GM18499 (cell line): ENCODE results near the gene BCAN.
"Not testable (repeated sequence)": the region's sequence is repeated elsewhere in the genome, so short reads cannot be mapped to it uniquely, and the experiment has no call there.

Experiments used
- ATAC-seq: cut with Tn5 transposase; IDR thresholded peaks from one replicate; pipeline ENCODE4 v1.9.1; 2021; ENCODE audit warnings: moderate number of reproducible peaks; ENCODE audit not compliant: insufficient read depth, unreplicated experiment

Gene BCAN

DNA sequence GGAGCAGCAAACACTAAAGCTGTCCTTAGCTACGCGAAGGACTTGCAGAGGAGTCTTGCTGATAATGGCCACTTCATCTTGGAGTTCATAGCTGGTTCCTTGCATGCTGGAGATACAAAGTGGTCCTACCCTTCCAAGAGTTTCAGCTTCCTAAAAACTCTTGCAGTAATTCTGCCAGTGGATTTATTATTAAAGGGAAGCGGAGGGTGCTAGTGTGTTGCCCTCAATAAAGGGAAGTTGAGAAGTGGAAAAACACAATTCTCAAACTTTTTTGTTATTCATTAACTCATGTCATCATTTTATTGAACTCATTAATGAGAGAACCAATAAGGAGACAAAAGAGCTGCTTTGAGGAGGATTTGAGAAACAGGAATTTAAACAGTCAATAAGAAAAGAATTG lies 29.3 kb upstream of the BCAN start:
- ATAC-seq: no peak

DNA sequence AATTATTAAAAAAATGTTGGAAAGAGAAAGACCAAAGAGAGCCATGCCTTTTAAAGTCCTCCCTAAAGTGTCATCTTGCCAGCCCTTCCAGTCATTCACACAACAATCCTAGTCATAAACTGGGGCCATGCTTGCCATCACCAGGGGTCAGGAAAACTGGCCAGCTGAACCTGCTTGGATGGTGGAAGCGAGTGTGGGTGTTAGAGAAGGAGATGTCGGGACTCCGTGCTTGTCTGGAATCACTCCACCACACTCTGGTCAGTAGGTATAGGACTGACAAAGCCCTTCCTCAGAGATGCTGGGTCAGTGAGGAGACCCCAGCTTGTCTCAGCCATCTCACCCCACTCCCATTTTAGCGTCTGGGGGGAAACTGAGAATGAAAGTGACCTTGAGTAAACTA lies 26.0 kb upstream of the BCAN start:
- no peak for ATAC-seq

DNA sequence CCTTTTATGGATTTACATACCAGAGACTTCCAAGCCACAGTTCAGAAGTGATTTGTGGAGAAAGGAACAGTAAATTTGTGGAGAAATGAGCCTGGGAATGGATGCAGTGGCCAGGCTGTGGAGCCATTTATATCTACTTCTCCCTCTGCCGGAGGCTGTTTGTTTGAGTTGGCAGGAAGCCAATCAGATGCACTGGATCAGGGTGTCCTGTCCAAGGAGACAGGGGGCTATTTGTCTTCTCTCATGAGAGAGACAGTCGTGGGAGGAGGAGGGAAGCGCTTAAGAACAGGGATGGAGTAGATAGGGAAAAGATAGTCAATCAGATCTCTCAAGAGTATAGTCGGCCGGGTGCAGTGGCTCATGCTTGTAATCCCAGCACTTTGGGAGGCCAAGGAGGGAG lies 25.5 kb upstream of the BCAN start:
- ATAC-seq: no peak

DNA sequence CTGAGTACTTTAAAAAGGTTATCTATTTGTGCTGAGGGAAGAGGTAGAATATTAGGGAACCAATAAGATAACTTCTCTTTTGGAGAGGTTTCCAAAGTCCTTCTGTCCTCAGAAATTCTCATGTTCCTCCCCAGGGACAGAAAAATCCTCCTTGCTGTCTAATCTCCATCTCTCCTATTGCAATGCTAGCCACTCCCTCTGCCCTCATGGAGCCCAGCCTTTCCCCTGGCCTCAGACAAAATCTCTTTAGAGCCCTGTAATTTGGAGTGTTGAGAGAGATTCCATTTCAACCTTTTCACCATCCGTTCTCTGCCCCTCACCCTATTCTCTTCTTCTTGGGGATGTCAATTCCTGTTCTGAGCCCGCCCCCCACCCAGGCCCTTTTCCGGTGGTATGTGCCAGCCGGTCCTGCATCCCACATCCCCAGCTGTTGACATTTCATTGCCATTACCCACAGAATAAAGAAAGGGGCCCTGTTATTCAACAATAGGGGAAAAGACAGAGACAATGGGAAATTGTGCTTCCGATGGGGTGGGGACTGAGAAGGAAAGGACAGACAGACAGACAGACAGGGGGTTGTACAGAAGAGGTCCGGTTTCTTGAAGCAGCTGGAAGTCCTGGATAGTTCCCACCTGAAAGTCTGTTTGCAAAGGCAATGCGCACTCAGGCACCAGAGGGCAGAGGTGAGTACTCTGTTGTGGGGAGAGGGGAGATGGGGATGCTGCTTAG lies 22.9 kb upstream of the BCAN start, which contains the start of gene HAPLN2:
HAPLN2 (plus strand) TSS at position 563 of the 729 bp plus-strand sequence. CDS start 4,076 bp downstream, outside the sequence.
- ATAC-seq: no peak

DNA sequence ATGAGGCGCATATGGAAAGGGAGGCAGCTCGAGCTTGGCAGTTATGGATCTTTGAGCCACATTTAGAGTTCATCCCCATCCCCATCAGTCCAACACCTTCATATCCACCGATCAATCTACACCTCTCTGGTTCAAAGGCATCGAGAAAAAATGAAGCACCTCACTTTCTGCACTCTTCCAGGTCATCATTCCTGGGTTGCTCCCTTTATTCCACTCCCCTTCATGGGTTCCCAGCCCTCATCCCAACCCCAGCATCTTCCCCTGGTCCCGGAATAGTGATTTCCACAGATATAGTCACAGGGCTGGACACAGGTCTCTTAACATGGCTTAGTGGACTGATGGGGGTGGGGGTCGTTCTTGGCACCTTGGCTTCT lies 22.3 kb upstream of the BCAN start:
- no peak for ATAC-seq

DNA sequence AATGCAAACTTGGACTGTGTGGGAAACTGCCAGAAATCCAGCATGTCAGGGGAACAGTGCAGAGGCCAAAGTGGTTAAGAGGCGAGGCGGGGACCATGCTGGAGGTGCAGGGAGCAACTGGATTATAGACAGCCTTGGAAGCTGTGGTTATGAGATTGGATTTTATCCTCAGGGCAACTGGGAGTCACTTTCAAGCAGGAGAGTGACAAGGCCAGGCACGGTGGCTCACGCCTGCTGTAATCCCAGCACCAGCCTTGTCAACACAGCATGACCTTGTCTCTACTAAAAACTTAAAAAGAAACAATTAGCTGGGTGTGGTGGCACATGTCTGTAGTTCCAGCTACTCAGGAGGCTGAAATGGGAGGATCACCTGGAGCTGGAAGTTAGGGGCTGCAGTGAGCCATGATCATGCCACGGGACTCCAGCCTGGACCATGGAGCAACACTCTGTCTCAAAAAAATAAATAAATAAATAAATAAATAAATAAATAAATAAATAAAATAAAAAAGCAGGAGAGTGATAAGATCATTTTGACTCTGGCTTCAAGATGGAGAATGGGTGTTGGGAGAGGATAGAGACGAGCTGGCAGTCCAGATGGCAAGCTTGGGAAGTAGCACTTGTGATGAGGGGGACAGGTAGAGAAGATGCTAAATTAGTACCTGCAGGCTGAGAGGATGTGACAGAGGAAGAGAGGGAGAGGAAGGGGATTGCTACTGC lies 19.2 kb upstream of the BCAN start:
- no peak for ATAC-seq

DNA sequence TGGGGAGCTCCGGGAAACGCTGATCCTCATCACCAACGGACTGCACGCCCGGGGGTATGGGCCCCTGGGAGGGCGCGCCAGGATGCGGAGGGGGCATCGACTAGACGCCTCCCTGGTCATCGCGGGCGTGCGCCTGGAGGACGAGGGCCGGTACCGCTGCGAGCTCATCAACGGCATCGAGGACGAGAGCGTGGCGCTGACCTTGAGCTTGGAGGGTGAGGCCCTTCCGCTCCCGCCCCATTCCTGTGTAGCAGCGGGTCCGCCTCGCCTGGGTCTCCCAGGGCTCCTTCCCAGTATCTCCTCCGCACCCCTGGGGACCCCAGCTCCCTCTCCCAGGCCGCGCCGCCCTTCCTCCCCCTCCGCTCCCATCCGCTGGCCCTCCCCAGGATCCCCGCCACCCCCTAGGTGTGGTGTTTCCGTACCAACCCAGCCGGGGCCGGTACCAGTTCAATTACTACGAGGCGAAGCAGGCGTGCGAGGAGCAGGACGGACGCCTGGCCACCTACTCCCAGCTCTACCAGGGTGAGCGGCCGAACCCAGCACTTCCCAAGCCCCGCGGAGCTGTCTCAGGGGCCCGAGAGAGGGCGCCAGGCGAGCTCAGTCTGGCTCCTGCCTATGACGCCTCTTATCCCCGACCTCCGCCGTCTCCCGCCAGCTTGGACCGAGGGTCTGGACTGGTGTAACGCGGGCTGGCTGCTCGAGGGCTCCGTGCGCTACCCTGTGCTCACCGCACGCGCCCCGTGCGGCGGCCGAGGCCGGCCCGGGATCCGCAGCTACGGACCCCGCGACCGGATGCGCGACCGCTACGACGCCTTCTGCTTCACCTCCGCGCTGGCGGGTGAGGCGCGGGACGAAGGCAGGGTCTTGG lies 17.7 kb upstream of the BCAN start:
- ATAC-seq: no peak

DNA sequence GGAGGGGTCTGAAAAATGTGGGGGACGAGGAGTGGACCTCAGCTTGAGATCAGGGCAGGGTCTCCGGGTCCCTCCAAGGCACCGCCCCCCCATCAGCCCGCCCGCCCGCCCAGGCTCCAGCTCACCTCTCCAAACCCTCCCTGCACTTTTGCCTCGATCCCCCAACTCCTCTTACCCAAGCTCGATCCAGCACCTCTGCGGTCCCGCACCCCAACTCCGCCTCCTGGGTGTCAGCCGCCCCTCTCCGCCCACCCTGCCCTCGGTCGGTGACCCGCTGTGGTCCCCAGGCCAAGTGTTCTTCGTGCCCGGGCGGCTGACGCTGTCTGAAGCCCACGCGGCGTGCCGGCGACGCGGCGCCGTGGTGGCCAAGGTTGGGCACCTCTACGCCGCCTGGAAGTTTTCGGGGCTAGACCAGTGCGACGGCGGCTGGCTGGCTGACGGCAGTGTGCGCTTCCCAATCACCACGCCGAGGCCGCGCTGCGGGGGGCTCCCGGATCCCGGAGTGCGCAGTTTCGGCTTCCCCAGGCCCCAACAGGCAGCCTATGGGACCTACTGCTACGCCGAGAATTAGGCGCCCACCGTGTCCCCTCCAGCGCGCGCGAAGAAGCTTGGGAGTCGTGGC lies 17.0 kb upstream of the BCAN start:
- ATAC-seq: no peak

DNA sequence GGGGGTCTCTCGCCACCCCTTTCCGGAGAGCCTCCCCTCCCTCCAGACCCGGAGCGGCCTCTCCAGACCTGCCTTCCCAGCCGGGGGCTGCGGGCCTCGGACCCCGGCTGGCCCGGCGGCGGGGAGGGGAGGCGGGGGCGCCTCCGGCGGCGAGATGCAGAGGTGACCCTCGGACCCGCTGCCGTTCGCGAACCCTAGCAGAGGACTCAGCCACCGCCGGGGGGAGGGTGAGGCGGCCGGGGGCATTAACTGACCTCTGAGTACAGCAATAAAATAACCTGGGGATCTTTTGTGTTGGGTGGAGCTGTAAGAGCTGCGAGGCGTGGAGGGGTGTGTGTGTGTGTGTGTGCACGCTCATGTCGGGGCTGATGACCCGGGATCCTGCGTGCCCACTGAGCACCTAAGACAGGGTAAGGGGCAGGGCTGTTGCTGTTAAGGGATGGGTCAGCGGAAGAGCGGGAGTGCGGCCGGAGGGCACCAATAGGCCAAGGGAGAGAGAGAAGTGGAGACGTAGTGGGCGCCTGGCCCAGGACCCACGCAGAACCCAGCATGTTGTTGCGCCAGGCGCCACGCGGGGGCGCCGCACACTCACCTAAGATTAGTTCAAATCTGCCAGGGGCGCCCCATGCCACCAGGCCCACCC lies 16.4 kb upstream of the BCAN start:
- ATAC-seq: no peak

DNA sequence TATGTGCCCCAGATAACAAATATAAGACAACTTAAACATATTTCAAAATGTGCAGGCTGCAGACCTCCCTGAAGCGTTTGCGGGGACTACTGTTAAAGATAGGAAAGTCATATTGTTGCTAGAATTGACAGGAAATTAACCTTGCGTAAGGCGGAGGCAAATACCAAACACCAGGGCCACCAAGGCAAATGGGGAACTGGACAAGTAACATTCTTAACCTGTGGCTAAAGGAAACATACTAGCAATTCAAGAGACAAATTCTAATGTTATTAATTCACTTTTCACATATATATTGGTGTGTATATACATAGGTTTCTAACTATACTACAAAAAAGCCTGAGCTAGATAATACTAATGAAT lies 15.9 kb upstream of the BCAN start:
- no peak for ATAC-seq

DNA sequence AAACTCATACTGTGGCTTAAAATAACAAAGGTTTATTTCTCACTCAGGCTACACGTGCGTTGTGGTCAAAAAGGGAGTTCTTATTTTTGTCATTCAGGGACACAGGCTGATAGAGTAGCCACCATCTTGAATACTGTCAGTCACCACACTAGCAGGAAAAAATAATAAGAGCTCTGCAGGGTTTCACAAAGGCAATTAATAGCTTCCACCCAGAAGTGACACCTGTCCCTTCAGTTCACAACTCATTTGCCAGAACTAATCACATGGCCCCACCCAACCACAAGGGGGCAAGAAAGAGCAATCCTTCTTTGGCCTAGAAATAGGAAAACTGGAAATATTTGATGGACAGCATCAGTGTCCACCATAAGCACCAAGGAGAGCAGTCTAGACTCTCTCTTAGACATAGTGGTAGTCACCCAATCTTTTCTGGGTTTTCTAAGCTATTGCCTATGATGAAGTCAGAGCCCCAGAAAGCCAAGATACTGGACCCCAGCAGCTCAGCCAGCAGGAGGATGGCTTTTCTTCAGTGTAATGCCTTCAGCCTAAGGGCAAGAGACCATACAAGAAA lies 14.5 kb upstream of the BCAN start:
- ATAC-seq: no peak

DNA sequence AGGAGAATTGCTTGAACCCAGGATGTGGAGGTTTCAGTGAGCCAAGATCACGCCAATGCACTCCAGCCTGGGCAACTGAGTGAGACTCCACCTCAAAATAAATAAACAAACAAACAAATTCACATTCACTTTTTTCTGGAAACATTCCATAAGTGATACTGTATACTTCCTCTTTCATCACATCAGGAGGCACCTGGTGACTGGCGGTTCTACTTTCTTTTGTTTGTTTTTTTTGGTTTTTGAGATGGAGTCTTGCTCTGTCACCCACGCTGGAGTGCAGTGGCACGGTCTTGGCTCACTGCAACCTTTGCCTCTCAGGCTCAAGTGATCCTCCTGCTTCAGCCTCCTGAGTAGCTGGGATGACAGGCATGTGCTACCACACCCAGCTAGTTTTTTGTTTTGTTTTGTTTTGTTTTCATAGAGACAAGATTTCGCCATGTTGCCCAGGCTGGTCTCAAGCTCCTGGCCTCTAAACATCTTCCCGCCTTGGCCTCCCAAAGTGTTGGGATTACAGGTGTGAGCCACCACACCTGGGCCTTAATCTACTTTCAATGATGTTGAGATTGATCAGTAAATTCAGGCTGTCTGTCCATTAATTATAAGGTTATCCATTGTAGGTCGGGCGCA lies 12.0 kb upstream of the BCAN start:
- no peak for ATAC-seq

DNA sequence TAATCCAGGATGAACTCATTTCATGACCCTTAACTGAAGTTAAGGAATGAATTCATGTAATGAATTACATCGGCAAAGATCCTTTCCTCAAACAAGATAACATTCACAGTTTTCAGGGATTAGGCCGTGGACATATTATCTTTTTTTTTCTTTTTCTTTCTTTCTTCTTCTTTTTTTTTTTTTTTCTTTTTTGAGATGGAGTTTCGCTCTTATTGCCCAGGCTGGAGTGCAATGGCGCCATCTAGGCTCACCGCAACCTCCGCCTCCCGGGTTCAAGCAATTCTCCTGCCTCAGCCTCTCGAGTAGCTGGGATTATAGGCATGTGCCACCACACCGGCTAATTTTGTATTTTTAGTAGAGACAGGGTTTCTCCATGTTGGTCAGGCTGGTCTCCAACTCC lies 10.8 kb upstream of the BCAN start:
- not testable (repeated sequence) for ATAC-seq

DNA sequence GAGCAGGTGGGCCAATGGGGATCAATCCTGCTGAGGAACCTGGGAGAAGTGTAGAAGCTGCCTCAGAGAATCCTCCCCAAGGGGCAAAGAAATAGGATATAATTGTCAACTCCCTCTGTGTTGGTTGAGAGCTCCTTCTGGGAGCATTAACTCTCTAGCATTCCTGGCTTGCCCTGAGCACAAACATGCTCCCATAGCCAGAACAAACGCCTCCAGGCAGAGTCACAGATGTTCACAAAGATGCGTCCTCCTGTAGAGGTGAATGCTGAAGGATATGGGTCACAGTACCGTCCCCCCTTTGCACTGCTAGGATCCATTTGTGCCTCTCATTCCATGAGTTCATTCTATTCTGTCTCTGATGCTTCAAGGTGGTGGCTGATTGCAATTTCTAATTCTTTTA lies 9.6 kb upstream of the BCAN start:
- no peak for ATAC-seq

DNA sequence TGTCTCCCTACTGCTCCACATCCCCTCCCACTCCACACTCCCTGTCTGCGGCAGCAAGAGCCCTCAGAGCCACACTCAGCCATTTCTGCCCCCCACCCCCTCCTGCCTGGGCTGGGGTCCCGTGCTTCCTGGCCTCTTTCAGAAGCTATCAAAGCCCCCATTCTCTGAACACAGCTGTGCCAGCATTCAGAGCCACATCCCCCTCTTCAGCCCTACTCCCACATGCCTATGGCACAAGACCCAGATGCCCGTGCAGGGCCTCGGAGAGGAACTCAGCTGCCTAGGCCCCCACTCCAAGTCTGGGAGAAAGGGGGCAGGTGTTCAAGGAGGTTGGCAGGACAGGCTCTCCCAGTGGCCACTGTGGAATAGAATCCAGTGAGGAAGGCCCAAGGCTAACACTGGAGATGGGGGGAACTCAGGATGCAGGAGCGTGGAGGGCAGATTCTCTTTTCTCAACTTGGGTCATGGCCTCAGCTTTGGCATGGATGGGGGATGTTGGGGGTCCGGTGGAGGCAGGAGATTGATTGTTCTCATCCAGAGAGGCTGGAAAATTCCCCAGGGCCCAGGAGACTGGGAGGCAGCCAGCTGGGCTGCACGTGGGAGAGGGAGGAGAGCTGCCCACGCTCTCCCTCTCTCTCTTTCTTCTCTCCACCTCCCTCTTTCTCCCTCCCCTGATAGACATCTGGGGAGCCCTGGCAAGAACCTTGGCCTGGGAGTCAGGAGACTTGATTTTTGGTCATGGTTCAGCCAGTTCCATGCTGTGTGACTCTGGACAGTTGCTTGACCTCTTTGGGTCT lies 3.5 kb upstream of the BCAN start:
- no peak for ATAC-seq

DNA sequence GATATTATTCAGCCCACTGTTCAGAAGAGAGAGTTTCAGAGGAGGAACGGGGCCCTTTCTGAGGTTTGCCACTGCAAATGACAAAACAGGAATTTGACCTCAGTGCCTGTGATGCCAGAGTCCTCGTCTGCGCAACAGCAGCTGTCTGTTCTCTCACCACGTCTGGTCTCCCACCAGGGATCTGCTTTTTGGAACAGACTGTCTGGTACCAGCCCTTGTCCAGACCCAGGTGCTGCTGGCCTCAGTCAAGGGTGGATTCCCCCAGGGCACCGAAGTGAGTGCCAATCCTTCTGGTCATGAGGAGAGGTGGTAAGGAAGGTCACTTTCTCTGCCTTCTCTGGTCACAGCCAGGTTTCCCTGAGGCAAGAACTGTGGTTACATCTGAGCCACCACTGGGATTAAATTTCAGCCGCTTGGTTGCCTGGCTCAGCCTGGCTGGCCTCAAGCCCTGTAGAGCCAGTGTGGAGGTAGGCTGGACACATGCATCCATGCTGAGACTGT lies 2.3 kb upstream of the BCAN start:
- ATAC-seq: no peak

DNA sequence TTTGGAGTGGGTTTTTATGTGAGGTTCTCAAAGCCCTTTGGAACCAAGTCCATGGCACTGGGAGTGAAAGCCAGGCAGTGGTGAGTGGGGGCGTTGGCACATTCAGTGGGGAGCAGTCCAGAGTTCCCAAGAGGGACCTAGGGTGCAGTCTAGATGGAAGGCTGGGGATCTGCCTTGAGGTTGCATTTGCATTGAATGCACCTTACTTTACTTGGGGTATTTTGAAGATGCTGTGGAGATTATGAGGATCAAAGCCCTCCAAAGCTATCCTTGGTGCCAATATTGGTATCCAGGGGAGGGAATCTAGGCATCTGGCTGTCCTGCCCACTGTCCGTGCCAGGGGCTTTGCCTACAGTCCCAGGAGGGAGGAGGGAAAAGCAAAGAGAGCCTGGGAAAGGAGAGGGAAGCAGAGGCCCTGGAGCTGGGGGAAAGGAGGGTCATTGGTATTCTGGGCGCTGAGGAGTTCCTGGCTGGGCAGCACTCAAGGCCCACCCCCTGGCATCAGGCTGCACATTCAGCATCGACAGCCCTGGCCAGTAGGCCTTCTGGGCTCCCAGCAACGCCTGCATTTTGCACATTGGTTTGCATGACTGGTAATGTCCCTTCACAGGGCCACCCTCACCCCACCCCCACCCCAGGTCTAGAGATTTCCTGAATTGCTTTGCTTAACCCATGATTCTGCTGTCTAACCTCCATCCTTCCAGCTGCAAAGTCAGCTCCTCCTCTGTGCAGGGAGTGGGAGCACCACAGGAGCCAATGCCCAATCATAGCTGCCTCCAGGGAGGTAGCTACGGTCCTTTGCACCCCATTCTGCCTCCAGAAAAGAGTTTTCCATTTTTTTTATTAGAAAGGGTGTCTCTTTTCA lies 843 bp upstream of the BCAN start:
- no peak for ATAC-seq
